NCI-H146 treated with DMSO at 0.1 percent for 48 hours (cell line): ENCODE measurements around the gene F12.
"Not testable (repeated sequence)": the region's sequence is repeated elsewhere in the genome, so short reads cannot be mapped to it uniquely, and the experiment has no call there.

Experiments
- DNase-seq: peaks from one replicate; lab custom pipeline; 2025; ENCODE audit not compliant: unreplicated experiment; lab: John Stamatoyannopoulos, UW

Gene F12

DNA sequence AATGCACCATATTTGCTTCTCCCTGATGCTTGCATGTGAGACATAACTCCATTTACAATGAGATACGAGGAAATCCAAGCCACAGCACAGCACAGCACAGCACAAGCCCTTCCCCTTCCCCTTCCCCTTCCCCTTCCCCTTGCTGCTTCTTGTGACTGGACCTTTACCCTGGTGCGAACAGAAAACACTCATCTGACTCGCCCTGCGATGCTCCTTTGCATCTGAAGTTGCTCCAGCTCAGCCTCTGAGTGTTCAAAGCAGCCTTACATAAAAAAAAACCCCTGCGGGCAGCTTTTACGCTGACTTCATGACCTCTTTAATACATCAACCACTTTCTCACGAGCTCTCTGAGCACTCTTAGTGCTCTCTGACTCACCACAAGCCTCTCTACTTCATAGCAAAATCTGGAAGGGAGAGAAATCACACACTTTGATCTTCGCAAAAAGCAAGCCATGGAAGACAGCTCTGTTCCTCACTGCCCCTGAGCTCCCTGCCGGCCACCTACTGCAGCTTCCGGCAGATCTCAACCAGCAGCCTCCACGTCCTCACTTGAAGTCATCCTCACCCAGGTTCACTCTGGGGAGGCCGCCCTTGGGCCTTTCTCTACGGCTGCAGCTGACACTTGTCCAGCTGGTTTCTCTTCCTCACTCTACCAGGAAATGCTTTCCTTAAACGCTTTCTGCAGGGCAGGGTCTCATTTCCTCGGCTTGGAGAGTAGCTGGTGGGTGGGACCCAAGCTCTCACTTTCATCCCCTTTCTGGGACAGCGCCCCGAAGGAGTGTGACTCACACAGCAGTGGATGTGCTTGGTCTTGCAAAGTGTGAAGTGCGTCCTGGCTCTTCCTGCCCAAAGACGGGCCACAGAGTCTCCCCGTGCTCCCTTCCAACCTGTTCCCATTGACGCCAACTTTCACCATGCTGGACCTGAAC lies 19.9 kb downstream of the F12 start:
- DNase-seq: no peak

DNA sequence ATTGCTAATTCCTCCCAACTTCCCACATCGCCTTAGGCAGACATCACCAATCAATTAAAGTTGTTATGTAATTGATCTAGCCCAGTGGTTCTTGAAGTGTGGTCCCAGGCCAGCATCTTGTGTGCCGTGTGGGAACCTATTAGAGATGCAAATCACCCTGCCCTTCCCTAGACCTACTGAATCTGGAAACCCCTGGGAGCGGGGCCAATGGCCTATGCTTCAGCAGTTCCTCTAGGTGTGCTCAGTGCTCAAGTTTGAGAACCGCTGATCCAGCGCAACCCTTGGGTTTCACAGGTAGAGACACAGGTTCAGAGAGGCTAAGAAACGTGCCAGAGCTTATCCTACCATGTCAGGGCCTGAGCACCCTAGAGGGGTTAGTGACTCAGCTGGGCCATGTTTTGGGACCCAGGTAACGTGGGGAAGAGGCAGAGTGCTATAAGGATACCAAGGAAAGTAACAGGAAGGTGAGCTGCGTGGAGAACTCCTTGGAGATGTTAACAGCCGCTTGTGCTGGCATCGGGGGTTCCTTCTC lies 20.8 kb downstream of the F12 start:
- DNase-seq: no peak

DNA sequence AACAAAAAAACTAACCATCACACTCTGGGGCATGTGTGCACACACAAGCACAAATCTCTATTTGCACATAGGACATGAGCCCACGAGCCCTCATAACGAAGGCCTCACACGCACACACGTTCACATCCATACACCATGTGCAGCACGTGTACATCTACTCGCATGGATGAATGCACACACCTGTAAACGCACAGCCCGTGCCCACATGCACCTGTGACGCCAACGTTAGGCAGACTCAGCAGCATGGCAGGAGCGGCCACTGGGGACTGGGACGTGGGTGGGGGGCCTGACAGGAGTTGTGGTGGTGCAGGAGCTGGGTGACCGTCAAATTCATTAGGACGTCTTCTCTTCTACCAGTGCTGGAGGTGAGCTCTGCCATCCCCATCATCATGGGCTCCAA lies 22.0 kb downstream of the F12 start:
- DNase-seq: no peak

DNA sequence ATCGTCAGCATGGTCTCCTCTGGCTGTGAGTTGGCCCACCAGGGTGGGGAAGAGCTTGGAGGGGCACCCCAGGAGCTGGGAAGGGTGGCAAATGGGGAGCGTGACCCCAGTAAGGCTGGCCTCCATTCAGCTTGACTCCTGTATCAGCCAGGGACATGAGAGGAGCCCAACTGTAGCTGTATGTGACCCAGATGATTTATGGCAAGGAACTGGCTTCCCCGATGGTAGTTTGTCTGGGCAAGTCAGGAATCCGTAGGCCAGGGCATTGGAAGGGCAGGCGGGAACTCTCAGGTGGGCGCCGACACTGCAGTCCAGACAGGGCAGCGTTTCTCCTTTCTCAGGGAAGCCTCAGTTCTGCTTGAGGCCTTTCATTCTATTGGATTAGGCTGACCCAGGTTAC lies 22.8 kb downstream of the F12 start:
- DNase-seq: no peak

DNA sequence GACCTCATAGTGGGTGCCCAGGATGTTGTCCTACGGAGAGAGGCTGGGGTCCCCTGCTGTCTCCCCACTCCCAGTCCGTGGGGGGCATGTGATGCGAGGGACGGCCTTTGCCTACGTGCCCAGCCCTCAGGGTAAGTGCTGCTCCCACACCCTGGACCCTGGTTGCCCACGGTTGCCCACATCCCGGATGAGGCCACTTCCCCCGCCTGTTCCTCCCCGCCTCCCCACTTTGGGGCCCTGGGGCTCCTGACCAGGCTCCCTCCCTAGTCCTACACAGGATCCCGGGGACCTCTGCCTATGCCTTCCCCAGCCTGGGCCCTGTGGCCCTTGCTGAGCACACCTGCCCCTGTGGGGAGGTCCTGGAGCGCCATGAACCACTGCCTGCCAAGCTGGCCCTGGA lies 23.6 kb downstream of the F12 start:
- no peak for DNase-seq

DNA sequence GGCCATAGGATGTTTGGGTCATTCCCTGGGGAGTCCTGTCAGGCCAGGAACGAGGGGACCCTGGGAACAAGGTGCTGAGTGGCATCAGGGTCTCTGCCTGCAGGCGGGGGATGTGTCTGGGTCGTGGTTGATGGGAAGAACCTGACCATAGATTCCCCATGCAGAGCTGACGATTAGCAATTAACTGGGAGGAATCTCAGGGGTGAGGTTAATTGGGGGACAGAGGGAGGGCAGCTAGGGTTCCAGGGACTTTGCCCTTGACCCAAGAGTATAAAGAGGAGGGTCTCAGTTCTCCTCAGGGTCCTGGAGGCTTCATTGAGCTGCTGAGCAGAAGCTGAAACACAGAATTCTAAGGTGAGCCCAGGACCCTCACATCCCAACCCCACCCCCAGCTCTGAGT lies 25.2 kb downstream of the F12 start, which contains the start of gene SLC34A1:
Gene SLC34A1, plus strand, starts transcription at position 301 of the 400 bp plus-strand sequence. CDS start 1,308 bp downstream, outside the sequence.
- DNase-seq: no peak

DNA sequence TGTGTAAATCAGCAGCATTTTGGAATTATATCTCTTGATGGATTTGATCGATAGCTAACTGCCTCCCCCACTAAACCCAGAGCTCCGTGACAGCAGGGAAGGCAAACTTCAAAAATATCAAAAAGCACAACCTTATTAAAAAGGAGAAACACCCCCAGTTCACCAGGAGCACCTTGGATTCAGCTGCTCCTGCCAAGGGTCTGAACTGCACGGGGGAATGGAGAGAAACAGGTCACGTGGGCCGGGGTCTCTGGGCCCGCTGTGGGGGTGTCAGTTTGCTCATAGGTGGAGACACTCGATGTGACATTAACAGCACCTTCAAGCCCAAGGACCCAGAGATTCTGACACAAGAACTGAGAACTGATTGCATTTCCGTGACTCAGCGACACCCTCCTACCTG lies 26.2 kb downstream of the F12 start:
- DNase-seq: no peak

DNA sequence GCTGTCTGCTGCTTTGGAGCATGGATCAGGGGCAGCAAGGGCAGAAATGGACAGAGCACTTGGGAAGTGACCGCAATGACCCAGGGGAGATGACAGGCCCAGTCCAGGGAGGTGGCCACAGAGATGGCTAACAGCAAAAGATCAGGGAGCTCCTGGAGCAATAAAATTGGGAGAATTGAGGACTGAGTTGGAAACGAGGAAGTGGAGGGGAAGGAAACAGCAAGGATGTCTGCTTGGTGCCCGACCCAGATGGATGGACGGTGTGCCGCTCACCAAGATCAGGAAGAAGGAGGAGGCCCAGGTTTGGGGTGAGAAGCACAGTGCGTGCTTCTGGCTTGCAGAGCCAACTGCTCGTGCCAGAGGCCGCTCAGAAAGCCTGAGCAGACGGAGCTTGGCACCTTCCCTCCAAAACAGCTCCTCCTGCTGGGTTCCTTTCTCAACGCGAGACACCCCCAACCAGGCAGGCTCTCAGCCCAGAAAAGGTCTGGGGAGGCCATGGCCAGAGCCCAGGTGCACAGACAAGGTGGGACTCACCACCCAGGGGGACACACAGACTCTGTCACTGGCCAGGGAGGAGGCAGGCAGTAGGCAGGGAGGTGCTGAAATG lies 26.8 kb downstream of the F12 start:
- no peak for DNase-seq

DNA sequence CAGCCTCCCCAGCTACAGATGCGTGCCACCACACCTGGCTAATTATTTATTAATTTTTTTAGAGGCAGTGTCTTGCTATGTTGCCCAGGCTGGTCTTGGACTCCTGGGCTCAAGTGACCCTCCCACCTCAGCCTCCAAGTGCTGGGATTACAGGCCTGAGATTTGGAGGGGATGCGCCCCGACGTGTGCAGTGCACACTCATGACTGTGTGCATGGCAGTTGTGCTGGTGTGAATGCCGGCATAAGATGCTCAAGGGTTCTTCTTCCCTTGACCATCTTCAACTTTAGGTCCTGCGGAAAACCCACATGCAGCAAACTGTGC lies 28.6 kb downstream of the F12 start:
- DNase-seq: no peak

DNA sequence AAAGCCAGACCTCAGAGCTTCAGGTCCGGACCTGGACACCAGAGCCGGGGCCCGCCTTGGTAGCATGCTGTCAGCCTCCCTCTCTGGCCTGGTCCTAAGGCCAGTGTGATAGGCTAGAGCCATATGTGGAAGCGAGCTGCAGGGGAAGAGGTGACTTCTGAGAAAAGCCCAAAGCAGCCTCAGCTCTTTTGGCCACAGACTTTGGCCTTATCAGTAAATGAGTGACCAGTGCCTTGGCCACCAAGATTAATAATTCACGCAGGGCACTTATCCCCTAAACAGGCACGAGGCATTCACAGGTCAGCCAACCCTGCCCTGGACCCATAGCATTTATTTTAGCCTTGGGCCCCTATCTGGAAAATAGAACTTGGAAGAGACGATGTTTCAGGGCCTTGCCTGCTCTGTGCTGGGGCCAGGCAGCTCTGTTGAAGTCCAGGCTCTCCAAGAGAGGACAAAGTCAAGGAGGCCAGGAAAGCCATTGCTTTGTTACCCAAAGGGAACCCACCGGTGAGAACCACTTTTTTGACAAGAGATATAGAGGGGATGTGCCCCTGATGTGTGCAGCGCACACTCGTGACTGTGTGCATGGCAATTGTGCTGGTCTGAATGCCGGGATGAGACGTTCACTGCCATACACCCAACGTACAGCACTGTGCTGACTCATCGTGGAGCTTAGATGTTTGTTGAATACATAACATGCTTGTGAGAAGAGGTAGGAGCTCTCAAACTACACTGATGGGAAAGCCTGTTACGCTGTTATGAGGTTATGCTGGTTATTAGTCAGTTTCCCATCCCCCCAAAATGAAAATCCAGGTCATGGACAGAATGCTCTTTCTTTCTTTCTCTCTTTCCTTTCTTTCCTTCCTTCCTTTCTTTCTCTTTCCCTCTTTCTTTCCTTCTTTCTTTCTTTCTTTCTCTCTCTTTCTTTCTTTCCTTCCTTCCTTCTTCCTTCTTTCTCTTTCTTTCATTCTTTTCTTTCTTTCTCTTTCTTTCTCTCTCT lies 30.2 kb downstream of the F12 start:
- no peak for DNase-seq

DNA sequence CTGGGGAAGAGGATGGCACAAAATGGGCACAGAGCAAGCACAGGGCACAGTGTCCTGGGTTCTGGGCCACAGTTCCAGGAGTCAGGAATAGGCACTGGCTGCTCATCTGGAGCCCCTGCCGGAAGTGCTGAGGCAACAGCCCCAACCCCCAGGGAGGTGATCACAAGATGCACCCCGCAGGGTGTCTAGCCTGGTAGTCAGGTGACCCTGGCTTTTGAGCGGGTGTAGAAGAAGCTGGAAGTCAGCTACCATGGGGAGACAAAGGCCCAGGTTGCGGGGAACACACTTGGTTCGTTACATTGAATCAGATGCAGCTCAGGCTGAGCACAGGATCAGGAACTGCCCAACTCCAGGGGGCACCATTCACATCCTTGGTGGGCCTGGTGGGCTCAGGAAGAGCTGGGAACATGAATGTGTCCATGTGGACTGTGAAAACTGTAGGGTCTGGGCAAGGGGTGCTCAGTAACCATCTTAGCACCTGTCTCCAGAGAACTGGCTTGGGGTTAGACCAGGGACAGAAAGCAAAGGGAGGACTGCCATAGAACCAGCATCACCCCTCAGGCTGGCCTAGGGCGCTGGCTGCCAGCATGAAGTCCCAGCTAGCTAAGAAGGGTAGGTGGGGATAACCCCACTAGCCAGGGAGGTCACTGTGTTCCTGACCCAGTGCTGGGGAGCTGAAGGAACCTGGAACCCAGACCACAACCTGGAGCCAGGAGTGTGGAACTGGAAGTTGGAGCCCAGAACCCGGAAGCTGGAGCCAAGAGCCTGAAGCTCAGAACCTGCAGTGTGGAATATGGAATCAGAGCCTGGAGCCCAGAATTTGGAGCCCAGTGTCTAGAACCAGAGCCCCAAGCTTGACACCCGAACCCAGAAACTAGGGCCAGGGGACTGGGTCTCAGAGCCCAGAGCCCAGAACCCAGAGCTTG lies 31.2 kb downstream of the F12 start:
- no peak for DNase-seq

DNA sequence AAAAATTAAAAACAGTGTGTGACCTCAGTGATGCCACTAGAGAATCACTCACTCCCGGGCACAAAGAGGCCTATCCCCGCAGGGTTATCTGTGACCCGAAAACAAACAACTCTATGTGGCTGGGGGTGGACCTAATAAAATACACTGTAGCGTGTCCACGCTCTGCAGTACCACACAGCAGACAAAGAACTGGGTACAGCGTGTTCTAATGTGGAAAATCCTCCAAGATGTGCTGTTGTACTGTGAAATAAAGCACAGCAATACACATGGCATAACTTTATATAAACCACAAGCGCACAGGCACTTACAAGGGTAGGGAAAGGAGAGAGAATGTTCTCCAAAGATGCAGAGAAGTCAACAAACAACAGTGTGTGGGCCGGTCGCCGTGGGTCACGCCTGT lies 33.3 kb downstream of the F12 start:
- DNase-seq: no peak

DNA sequence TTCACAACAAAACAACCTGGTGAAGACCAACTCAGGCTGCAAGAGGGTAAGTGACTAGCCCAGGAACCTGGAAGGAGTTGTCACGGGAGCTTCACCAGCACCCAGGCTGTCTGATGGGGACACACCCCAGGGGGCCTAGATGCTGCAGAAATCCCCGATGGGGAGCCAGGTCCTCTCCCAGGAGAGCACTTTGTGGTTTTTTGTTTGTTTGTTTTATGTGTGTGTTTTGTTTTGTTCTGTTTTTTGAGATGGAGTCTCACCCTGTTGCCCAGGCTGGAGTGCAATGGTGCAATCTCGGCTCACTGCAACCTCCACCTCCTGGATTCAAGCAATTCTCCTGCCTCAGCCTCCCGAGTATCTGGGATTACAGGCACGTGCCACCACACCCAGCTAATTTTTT lies 33.8 kb downstream of the F12 start:
- DNase-seq: not testable (repeated sequence)

DNA sequence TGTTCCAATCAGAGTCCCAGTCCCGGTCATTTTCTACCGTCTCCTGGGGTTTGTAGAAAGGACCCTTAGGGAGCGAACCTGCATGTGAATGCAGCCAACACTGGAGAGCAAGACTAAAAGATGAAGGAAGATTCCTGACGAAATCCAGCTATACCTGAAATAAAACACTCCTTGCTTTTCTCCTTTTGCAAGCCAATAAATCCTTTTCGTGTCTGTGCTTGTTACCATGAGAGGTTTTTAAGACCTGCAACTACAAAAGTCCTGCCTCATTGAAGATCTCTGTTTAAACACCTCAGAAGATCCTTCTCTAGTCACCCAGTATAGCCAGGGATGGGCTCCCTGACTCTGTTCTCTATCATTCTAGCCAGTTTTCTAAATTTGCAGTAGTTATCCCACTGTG lies 35.2 kb downstream of the F12 start:
- DNase-seq: no peak

DNA sequence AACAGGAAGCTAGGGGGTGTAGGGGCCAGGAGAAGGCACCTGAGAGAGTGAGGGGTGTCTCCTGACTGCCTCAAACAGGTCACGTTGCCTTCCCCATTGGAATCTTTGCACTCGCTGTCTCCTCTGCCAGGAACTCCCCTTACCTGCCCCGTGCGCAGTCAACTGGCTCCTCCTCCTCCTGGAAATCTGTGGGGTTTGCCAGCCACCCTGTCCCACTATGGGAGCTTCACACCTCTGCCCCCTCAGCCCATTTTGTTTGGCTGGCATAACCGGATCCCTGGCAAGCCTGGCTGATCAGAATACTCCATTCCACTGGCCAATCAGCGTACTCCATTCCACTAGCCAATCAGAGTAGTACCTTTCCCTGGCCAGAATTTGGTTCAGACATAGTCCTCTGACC lies 35.6 kb downstream of the F12 start:
- no peak for DNase-seq

DNA sequence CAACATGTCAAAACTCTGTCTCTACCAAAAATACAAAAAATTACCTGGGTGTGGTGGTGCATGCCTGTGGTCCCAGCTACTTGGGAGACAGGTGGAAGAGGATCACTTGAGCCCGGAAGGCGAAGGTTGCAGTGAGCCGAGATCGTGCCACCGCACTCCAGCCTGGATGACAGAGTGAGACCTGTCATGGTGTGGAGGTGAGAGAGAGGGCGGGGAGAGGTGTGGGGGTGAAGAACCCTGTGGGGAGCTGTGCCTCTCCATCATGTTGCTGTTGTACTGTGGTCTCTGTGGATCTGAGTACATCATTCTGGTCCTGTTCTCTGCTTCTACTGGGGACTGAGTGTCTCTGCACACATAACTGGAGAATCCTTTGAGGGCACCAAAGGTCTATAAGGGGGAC lies 36.5 kb downstream of the F12 start:
- no peak for DNase-seq

DNA sequence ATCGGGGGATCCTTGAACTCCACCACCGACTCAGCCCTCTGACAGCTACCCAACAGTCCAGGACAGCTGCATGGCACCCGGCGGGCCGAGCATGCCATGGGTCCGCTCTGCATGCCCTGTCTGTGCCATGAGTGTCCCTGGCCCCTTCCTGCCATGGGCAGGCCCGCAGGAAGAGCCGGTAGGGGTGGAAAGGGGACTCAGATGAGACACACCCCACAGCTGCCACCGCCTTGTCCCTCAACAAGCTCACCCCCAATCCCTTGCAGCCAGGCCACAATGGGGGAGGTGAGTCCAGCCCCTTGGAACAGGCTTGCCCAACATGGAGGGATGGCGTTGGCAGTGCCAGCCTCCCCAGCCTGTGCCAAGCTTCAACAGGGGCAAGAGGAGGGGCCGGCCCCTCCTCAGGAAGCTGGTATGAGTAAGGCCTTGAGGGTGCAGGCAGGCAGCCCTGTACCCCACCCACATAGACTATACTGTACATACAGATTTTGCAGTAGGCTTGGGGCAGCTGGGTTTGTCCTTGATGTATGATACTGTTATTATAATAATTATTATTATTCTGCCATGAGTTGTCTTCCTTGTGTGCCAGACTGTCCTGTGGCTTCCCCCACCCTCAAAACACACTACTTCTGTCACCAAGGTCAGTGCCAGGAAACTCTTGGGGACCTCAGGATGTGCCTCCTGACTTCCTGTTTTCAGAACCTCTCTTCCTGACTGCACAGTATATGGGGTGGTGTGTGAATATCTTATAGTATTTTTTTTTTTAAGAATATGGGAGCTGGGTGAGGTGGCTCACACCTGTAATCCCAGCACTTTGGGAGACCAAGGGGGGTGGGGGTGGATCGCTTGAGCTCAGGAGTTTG lies 37.1 kb downstream of the F12 start:
- no peak for DNase-seq

DNA sequence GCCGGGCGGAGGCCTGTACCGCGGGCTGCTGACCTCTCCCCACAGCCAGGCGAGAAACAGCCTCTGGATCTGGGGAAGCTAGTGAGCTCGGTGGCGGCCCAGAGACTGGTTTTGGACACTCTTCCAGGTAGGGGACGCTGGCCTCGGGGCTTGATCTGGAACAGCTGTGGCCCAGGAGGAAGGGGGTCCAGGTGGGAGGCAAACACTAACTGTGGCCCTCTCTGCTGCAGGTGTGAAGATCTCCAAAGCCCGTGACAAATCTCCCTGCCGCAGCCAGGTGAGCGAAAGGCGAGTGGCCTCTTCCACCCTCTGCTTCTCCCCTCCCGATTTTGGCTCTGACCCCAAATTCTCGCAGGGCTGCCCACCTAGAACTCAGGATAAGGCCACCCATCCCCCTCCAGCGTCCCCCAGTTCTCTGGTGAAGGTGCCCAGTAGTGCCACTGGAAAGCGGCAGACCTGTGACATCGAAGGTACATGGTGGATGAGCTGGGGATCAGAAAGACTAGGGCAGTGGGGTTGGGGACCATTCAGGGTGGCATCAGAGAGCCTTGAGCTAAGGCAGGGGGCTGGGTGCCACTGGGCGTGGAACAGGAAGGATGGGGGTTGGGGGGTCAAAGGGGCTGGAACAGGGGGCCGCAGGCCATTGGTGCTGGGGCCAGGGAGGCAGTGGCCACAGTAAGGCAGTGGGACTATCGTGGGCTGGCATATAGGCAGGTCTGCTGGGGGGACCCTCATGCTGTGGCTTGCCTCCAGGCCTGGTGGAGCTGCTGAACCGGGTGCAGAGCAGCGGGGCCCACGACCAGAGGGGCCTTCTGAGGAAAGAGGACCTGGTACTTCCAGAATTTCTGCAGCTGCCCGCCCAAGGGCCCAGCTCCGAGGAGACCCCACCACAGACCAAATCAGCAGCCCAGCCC lies 38.0 kb downstream of the F12 start:
- DNase-seq: no peak
